Measurements from ENCODE around the gene GNG5. TPM values are rescaled to one million over a fixed set of nuclear protein-coding genes. Genes with fewer than 3 reads are reported as not detected.

GNG5 gene
- total and polyA plus RNA-seq, 4 donors: 60.7 to 263 (median 161) TPM

DNA sequence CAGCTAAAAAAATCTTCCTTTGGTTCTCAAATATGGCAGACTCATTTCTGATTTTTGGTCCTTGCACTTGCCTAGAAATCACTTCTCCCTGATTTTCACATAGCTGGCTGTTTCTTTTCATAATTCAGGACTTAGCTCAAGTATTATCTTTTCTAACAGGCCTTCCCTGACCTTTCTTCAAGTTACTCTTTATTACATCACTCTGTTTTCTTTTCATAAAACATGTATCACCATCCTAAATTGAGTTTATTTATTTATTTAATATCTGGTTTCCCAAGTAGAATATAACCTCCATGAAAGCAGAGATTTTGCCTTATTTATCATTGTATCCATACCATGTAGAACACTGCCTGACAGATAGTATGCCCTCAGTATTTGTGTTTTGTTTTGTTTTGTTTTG, 18.2 kb upstream of the GNG5 start:
- ATAC-seq (ENCODE audit: insufficient read depth, low FRiP score) (no peak), DNase-seq (no peak)
- Histone ChIP-seq H3K9me3 (ENCODE audit: control insufficient read depth in 4 of 4, insufficient read depth in 3 of 4, low read length in 3 of 4) (no peaks in the 10 kb centered on the region), H3K4me3 (no peak overlapping the region), H3K9ac (ENCODE audit: insufficient read depth in 1 of 2, low read length in 2 of 2) (no peak overlapping the region), H3K36me3 (ENCODE audit: control insufficient read depth in 4 of 4, insufficient read depth in 4 of 4, low read length in 4 of 4) (no peaks in the 10 kb centered on the region), H3K4me1 (ENCODE audit: control insufficient read depth in 5 of 5, insufficient read depth in 5 of 5, low read length in 5 of 5) (no peaks in the 10 kb centered on the region), H3K27me3 (ENCODE audit: control insufficient read depth in 3 of 3, insufficient read depth in 3 of 3, low read length in 2 of 3) (no peaks in the 10 kb centered on the region), H3K27ac (ENCODE audit: low read depth in 1 of 2, low read length in 1 of 2) (no peak overlapping the region)
- TF ChIP-seq, protein P1, sequence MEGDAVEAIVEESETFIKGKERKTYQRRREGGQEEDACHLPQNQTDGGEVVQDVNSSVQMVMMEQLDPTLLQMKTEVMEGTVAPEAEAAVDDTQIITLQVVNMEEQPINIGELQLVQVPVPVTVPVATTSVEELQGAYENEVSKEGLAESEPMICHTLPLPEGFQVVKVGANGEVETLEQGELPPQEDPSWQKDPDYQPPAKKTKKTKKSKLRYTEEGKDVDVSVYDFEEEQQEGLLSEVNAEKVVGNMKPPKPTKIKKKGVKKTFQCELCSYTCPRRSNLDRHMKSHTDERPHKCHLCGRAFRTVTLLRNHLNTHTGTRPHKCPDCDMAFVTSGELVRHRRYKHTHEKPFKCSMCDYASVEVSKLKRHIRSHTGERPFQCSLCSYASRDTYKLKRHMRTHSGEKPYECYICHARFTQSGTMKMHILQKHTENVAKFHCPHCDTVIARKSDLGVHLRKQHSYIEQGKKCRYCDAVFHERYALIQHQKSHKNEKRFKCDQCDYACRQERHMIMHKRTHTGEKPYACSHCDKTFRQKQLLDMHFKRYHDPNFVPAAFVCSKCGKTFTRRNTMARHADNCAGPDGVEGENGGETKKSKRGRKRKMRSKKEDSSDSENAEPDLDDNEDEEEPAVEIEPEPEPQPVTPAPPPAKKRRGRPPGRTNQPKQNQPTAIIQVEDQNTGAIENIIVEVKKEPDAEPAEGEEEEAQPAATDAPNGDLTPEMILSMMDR (IDR thresholded peaks at IDR 0.05; ENCODE audit: control extremely low read depth, extremely low read depth): no peak

DNA sequence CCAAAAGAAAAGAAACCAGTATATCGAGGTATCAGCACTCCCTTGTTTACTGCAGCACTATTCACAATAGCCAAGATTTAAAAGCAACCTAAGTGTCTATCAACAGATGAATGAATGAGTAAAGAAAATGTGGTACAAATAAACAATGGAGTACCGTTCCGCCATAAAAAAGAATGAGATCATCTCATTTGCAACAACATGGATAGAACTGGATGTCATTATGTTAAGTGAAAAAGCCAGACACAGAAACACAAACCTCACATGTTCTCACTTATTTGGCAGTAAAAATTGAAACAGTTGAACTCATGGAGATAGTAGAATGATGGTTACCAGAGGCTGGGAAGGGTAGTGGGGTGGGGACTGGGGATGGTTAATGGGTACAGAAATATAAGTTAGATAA, 4.3 kb upstream of the GNG5 start:
- H3K27ac ChIP-seq (ENCODE audit: low read depth in 1 of 2, low read length in 1 of 2): no peak overlapping the region

DNA sequence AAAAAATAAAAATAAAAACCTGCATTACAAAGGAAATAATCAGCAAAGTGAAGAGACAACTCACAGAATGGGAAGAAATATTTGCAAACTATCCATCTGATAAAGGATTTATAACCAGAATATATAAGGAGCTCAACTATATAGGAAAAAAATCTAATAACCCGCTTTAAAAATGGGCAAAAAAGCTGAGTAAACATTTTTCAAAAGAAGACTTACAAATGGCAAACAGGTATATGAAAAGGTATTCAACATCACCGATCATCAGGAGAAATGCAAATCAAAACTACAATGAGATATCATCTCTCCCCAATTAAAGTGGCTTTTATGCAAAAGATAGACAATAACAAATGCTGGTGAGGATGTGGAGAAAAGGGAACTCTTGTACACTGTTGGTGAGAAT, 3.8 kb upstream of the GNG5 start:
- H3K9me3 ChIP-seq (ENCODE audit: control insufficient read depth in 4 of 4, insufficient read depth in 3 of 4, low read length in 3 of 4): no peaks in the 10 kb centered on the region
- H3K27ac ChIP-seq (ENCODE audit: low read depth in 1 of 2, low read length in 1 of 2): no peak overlapping the region
- no peak overlapping the region for H3K9ac ChIP-seq (ENCODE audit: insufficient read depth in 1 of 2, low read length in 2 of 2)
- H3K4me3 ChIP-seq: no peak overlapping the region
- H3K36me3 ChIP-seq (ENCODE audit: control insufficient read depth in 4 of 4, insufficient read depth in 4 of 4, low read length in 4 of 4): peaks cover 0 to 2% (median 0%) of the 10 kb centered on the region in 4 donors
- no peaks in the 10 kb centered on the region for H3K27me3 ChIP-seq (ENCODE audit: control insufficient read depth in 3 of 3, insufficient read depth in 3 of 3, low read length in 2 of 3)
- 49 to 100% methylated on average over 2 of the region's 2 CpGs for WGBS, 2 donors
- TF ChIP-seq, protein P1 (IDR thresholded peaks at IDR 0.05; ENCODE audit: control extremely low read depth, extremely low read depth): no peak
- DNase-seq: no peak
- peaks cover 0 to 2% (median 0%) of the 10 kb centered on the region in 5 donors for H3K4me1 ChIP-seq (ENCODE audit: control insufficient read depth in 5 of 5, insufficient read depth in 5 of 5, low read length in 5 of 5)
- ATAC-seq (ENCODE audit: insufficient read depth, low FRiP score): no peak

More for the DNA sequence above, 4.3 kb upstream of the GNG5 start:
- no peaks in the 10 kb centered on the region for H3K9me3 ChIP-seq (ENCODE audit: control insufficient read depth in 4 of 4, insufficient read depth in 3 of 4, low read length in 3 of 4)
- H3K4me1 ChIP-seq (ENCODE audit: control insufficient read depth in 5 of 5, insufficient read depth in 5 of 5, low read length in 5 of 5): peaks cover 0 to 2% (median 0%) of the 10 kb centered on the region in 5 donors
- TF ChIP-seq, protein P1 (IDR thresholded peaks at IDR 0.05; ENCODE audit: control extremely low read depth, extremely low read depth): no peak
- H3K36me3 ChIP-seq (ENCODE audit: control insufficient read depth in 4 of 4, insufficient read depth in 4 of 4, low read length in 4 of 4): no peaks in the 10 kb centered on the region
- no peak for DNase-seq
- no peak overlapping the region for H3K9ac ChIP-seq (ENCODE audit: insufficient read depth in 1 of 2, low read length in 2 of 2)
- 88 to 98% methylated on average over 3 of the region's 3 CpGs for WGBS, 2 donors
- H3K27me3 ChIP-seq (ENCODE audit: control insufficient read depth in 3 of 3, insufficient read depth in 3 of 3, low read length in 2 of 3): no peaks in the 10 kb centered on the region
- no peak overlapping the region for H3K4me3 ChIP-seq
- no peak for ATAC-seq (ENCODE audit: insufficient read depth, low FRiP score)

DNA sequence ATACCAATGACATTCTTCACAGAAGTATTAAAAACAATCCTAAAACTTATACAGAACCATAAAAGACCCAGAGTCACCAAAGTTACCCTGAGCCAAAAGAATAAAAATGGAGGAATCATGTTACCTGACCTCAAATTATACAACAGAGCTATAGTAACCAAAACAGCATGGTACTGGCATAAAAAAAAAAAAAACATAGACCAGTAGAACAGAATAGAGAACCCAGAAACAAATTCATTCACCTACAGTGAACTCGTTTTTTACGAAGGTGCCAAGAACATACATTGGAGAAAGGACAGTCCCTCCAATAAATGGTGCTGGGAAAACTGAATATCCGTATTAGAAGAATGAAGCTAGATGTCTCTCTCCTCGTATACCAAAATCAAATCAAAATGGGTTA, 2.6 kb upstream of the GNG5 start:
- no peaks in the 10 kb centered on the region for H3K9me3 ChIP-seq (ENCODE audit: control insufficient read depth in 4 of 4, insufficient read depth in 3 of 4, low read length in 3 of 4)
- no peaks in the 10 kb centered on the region for H3K27me3 ChIP-seq (ENCODE audit: control insufficient read depth in 3 of 3, insufficient read depth in 3 of 3, low read length in 2 of 3)
- peaks cover 1 to 9% (median 5%) of the 10 kb centered on the region in 5 donors for H3K4me1 ChIP-seq (ENCODE audit: control insufficient read depth in 5 of 5, insufficient read depth in 5 of 5, low read length in 5 of 5)
- H3K36me3 ChIP-seq (ENCODE audit: control insufficient read depth in 4 of 4, insufficient read depth in 4 of 4, low read length in 4 of 4): peaks cover 0 to 2% (median 0%) of the 10 kb centered on the region in 4 donors
- 96 to 99% methylated on average over 4 of the region's 4 CpGs for WGBS, 2 donors
- no peak overlapping the region for H3K9ac ChIP-seq (ENCODE audit: insufficient read depth in 1 of 2, low read length in 2 of 2)
- DNase-seq (no peak), ATAC-seq (ENCODE audit: insufficient read depth, low FRiP score) (no peak)
- no peak overlapping the region for H3K27ac ChIP-seq (ENCODE audit: low read depth in 1 of 2, low read length in 1 of 2)
- H3K4me3 ChIP-seq: no peak overlapping the region
- TF ChIP-seq, protein P1 (IDR thresholded peaks at IDR 0.05; ENCODE audit: control extremely low read depth, extremely low read depth): no peak

Data from lung (tissue), 12 donors.